H1 (cell line): ENCODE results near the gene GARS1. TPM values are rescaled to one million over a fixed set of nuclear protein-coding genes. Genes with fewer than 3 reads are reported as not detected.

ENCODE experiments used
- SP1 ChIP-seq: IDR thresholded peaks from 2 replicates; pipeline ENCODE4 v1.6.1; 2011; ENCODE audit warnings: low read depth, low read length
- polyA plus RNA-seq, 7 experiments: library from polyadenylated mRNA; depleted of rRNA in 3 of 7; stranded (reverse) in 5 of 7; unstranded in 2 of 7; fragments of >200 nt in 5 of 7; fragments of 200-250 nt in 2 of 7; gene quantifications; 1 replicate in 5 of 7; 2 replicates in 1 of 7; 4 replicates in 1 of 7; pipeline versions ENCODE4 v1.2.1 to v1.2.3, GENCODE V29; 2011 to 2013; ENCODE audit warnings: missing spikeins in 2 of 7, mixed read lengths in 2 of 7
- total RNA-seq: library from RNA; stranded (reverse); fragmentation: NEBNext Ultra II Directional; extraction: Animal tissue kit (Norgen Biotek cat#: 25700); gene quantifications from 2 replicates; pipeline ENCODE4 v1.2.1, GENCODE V29; 2021

The GARS1 gene
- total and polyA plus RNA-seq, 2 of the 8 experiments (the other 6 are each of a cell fraction or from before 2014, with no cell fraction given) = 270 to 476 TPM

DNA sequence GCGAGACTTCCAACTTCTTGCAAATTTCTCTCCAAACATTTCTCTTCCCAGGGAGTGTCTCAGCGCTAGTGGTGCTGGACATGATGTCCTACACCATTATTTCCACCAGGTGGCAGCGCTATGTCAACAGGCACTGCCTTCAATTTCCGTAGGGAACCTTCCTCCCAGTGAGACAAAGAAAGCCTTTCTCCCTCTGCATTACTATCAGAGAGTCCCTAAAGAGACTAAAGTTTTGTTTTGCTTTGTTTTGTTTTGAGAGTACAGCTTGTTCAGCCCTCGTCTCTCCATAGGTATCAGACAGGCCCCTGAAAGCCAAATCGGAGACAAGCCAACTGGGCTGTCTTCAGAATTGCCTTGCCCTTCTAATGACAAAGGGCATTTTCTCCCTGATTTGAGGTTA, 45.8 kb upstream of the GARS1 start (continued):
- no peak for TF ChIP-seq SP1
